IMR-90 (cell line): ENCODE data around the gene CLCN4. TPM values are rescaled to one million over a fixed set of nuclear protein-coding genes. Genes with fewer than 3 reads are reported as not detected.

Experiments used
- ATAC-seq: fragments of 200-7000 bp; cut with Tn5 transposase; 2 replicates; pipeline ENCODE4 v1.9.1; 2020; ENCODE audit warnings: low read depth, mild to moderate bottlenecking, moderate library complexity
- BruUV-seq: library from RNA; stranded (reverse); fragments of 400-500 nt; replicated peaks from 2 replicates; lab custom pipeline; 2021; lab: Mats Ljungman, UMichigan
- CTCF ChIA-PET: fragments of 300-600 bp; formaldehyde crosslinking; extraction: SDS; loops from one replicate; lab custom pipeline; 2021; ENCODE audit warnings: antibody characterized with exemption; lab: Yijun Ruan, JAX
- POLR2A ChIA-PET: fragments of 300-600 bp; sonication (Branson Sonifier 250); formaldehyde crosslinking; loops from one replicate; lab custom pipeline; 2022; ENCODE audit warnings: antibody characterized with exemption; ENCODE audit not compliant: unreplicated experiment; lab: Charles Lee
- DNase-seq: peaks from one replicate; pipeline ENCODE4 v3.0.0; 2013
- H2AFZ ChIP-seq: replicated peaks from 2 replicates; pipeline ENCODE3; 2013; ENCODE audit warnings: low read length, mild to moderate bottlenecking; ENCODE audit not compliant: poor library complexity
- H2AK5ac ChIP-seq: 2 replicates; pipeline ENCODE4 v1.6.1; 2013; ENCODE audit warnings: low read depth, low read length, inconsistent platforms
- H2AK9ac ChIP-seq: replicated peaks from 2 replicates; pipeline ENCODE3; 2013; ENCODE audit warnings: mild to moderate bottlenecking, low read depth, low read length, moderate library complexity; ENCODE audit not compliant: poor library complexity
- H2BK120ac ChIP-seq: 2 replicates; pipeline ENCODE4 v1.6.1; 2013; ENCODE audit warnings: low read depth, low read length, inconsistent platforms
- H2BK15ac ChIP-seq: 3 replicates; pipeline ENCODE4 v1.6.1; 2013; ENCODE audit warnings: low read depth, low read length, inconsistent platforms
- H2BK20ac ChIP-seq: 2 replicates; pipeline ENCODE4 v1.6.1; 2013; ENCODE audit warnings: low read depth, mild to moderate bottlenecking, inconsistent platforms, low read length, moderate library complexity
- H2BK5ac ChIP-seq: 2 replicates; pipeline ENCODE4 v1.6.1; 2013; ENCODE audit warnings: mild to moderate bottlenecking, low read depth, low read length, inconsistent platforms; ENCODE audit not compliant: poor library complexity, severe bottlenecking
- H3K14ac ChIP-seq: replicated peaks from 2 replicates; pipeline ENCODE4 v1.6.1; 2013; ENCODE audit warnings: low read depth, low read length, inconsistent platforms
- H3K18ac ChIP-seq: 2 replicates; pipeline ENCODE4 v1.6.1; 2013; ENCODE audit warnings: low read depth, low read length, control low read depth
- H3K23ac ChIP-seq: 2 replicates; pipeline ENCODE4 v1.6.1; 2013; ENCODE audit warnings: low read depth, low read length, inconsistent platforms
- H3K27ac ChIP-seq: 2 replicates; pipeline ENCODE4 v1.5.1; 2013; ENCODE audit warnings: mild to moderate bottlenecking, control low read depth, low read length; ENCODE audit not compliant: insufficient read depth
- H3K27me3 ChIP-seq: 2 replicates; pipeline ENCODE4 v1.6.1; 2013; ENCODE audit warnings: low read length; ENCODE audit not compliant: control insufficient read depth, insufficient read depth
- H3K36me3 ChIP-seq: 2 replicates; pipeline ENCODE4 v1.6.1; 2013; ENCODE audit warnings: low read length, mixed read lengths; ENCODE audit not compliant: control insufficient read depth, insufficient read depth
- H3K4ac ChIP-seq: 2 replicates; pipeline ENCODE4 v1.6.1; 2013; ENCODE audit warnings: low read depth, low read length, inconsistent platforms
- H3K4me1 ChIP-seq: 2 replicates; pipeline ENCODE4 v1.6.1; 2013; ENCODE audit warnings: low read length, mixed read lengths; ENCODE audit not compliant: control insufficient read depth, insufficient read depth
- H3K4me2 ChIP-seq: 2 replicates; pipeline ENCODE4 v1.6.1; 2013; ENCODE audit warnings: low read depth, mild to moderate bottlenecking, control low read depth, low read length, moderate library complexity
- H3K4me3 ChIP-seq: 2 replicates; pipeline ENCODE4 v1.5.1; 2013; ENCODE audit warnings: low read depth, mild to moderate bottlenecking, control low read depth, low read length, moderate library complexity; ENCODE audit not compliant: insufficient read depth
- H3K56ac ChIP-seq: 2 replicates; pipeline ENCODE4 v1.6.1; 2013; ENCODE audit warnings: low read length, inconsistent platforms; ENCODE audit not compliant: insufficient read depth; ENCODE audit errors: extremely low read depth
- H3K79me1 ChIP-seq, 2 experiments: 2 replicates each; pipeline ENCODE4 v1.6.1; 2013; ENCODE audit warnings: low read length in 2 of 2, inconsistent platforms in 1 of 2, low read depth in 1 of 2
- H3K9ac ChIP-seq: 2 replicates; pipeline ENCODE4 v1.6.1; 2013; ENCODE audit warnings: low read depth, low read length, control low read depth
- H3K9me1 ChIP-seq: 2 replicates; pipeline ENCODE4 v1.6.1; 2013; ENCODE audit warnings: low read length, inconsistent platforms; ENCODE audit not compliant: insufficient read depth
- H3K9me3 ChIP-seq: 2 replicates; pipeline ENCODE4 v1.6.1; 2013; ENCODE audit warnings: low read length; ENCODE audit not compliant: control insufficient read depth, insufficient read depth
- H4K20me1 ChIP-seq: 2 replicates; pipeline ENCODE4 v1.6.1; 2013; ENCODE audit warnings: low read length, inconsistent platforms; ENCODE audit not compliant: insufficient read depth
- H4K5ac ChIP-seq: 2 replicates; pipeline ENCODE4 v1.6.1; 2013; ENCODE audit warnings: mild to moderate bottlenecking, low read depth, low read length, control low read depth
- H4K8ac ChIP-seq, 2 experiments: 2 replicates each; pipeline ENCODE4 v1.6.1; 2013; ENCODE audit warnings: low read depth in 2 of 2, low read length in 2 of 2, control low read depth in 1 of 2, inconsistent platforms in 1 of 2
- H4K91ac ChIP-seq: 2 replicates; pipeline ENCODE4 v1.6.1; 2013; ENCODE audit warnings: low read depth, low read length, inconsistent platforms; ENCODE audit not compliant: insufficient read depth
- CEBPB ChIP-seq: IDR thresholded peaks from 2 replicates; pipeline ENCODE4 v1.6.1; 2012; ENCODE audit warnings: low read depth, low read length, improper control_type of control experiment
- FOS ChIP-seq: fragments of 150-350 bp; IDR thresholded peaks from 2 replicates; pipeline ENCODE4 v1.6.1; 2016; ENCODE audit warnings: low read depth, low read length
- MAFK ChIP-seq: IDR thresholded peaks from 2 replicates; pipeline ENCODE4 v1.6.1; 2012; ENCODE audit warnings: low read depth, low read length, improper control_type of control experiment
- MAZ ChIP-seq: IDR thresholded peaks from 2 replicates; pipeline ENCODE4 v1.6.1; 2012; ENCODE audit warnings: low read depth, mild to moderate bottlenecking, low read length, improper control_type of control experiment, moderate library complexity, borderline replicate concordance
- POLR2A ChIP-seq: IDR thresholded peaks from 2 replicates; pipeline ENCODE4 v1.6.1; 2012; ENCODE audit warnings: mild to moderate bottlenecking, low read depth, low read length
- RAD21 ChIP-seq: IDR thresholded peaks from 2 replicates; pipeline ENCODE4 v1.6.1; 2012; ENCODE audit warnings: low read length, improper control_type of control experiment
- RCOR1 ChIP-seq: IDR thresholded peaks from 2 replicates; pipeline ENCODE4 v1.6.1; 2012; ENCODE audit warnings: mild to moderate bottlenecking, low read length, improper control_type of control experiment; ENCODE audit not compliant: insufficient replicate concordance
- RFX5 ChIP-seq: IDR thresholded peaks from 2 replicates; pipeline ENCODE4 v1.8.0; 2012; ENCODE audit warnings: low read depth, mild to moderate bottlenecking, low read length, moderate library complexity
- SMC3 ChIP-seq: fragments of 150-350 bp; IDR thresholded peaks from 2 replicates; pipeline ENCODE4 v1.6.1; 2016; ENCODE audit warnings: low read depth, mild to moderate bottlenecking, antibody characterized with exemption, low read length, moderate library complexity
- WGBS, 2 experiments: methylation state at CpG; one replicate each; pipeline versions ENCODE4 v1.1.5 to v1.1.7; 2013; ENCODE audit warnings: missing lambda C conversion rate in 2 of 2; ENCODE audit not compliant: insufficient read length in 1 of 2; ENCODE audit errors: extremely low coverage in 2 of 2; 5-methylcytosine and 5-hydroxymethylcytosine counted together
- dilution Hi-C: fragments of 300-500 bp; cut with HindIII; formaldehyde crosslinking; loops from one replicate; pipeline ENCODE4 v1.14.3; 2018; ENCODE audit warnings: low sequenced_read_pairs; ENCODE audit not compliant: unreplicated experiment
- in situ Hi-C: fragments of 300-500 bp; cut with MboI; formaldehyde crosslinking; loops from 3 replicates; pipeline ENCODE4 v1.14.3; 2019; ENCODE audit warnings: low sequenced_read_pairs, inconsistent platforms, mixed read lengths
- intact Hi-C: fragments of 100-400 bp; cut with micrococcal nuclease; formaldehyde crosslinking; loops from 2 replicates; pipeline ENCODE4 v1.10.0; 2022
- polyA plus RNA-seq, 3 experiments: library from polyadenylated mRNA; depleted of rRNA; stranded (reverse); fragments of >200 nt; gene quantifications; 2 replicates each; pipeline ENCODE4 v1.2.3, GENCODE V29; 2012; ENCODE audit warnings: low replicate concordance in 1 of 3
- total RNA-seq: library from RNA; depleted of rRNA; stranded (reverse); fragments of >200 nt; gene quantifications from 2 replicates; pipeline ENCODE4 v1.2.3, GENCODE V29; 2012
- TF ChIP-seq, protein P1 (sequence below): conservative IDR thresholded peaks from 2 replicates; pipeline ENCODE4 v1.5.1; 2012; ENCODE audit warnings: mild to moderate bottlenecking, low read depth, low read length, improper control_type of control experiment
- TF ChIP-seq, protein P2 (sequence below): fragments of 150-350 bp; IDR thresholded peaks from 2 replicates; pipeline ENCODE4 v1.6.1; 2016; ENCODE audit warnings: low read depth, mild to moderate bottlenecking, low read length, moderate library complexity, borderline replicate concordance
- TF ChIP-seq, protein P3 (sequence below): fragments of 150-350 bp; IDR thresholded peaks from 2 replicates; pipeline ENCODE4 v1.6.1; 2017; ENCODE audit warnings: mild to moderate bottlenecking, antibody characterized with exemption, low read length, low read depth

The CLCN4 gene
- total and polyA plus RNA-seq, 2 of the 4 experiments (the other 2 are of a cell fraction) = 2.2 to 4.5 TPM

DNA sequence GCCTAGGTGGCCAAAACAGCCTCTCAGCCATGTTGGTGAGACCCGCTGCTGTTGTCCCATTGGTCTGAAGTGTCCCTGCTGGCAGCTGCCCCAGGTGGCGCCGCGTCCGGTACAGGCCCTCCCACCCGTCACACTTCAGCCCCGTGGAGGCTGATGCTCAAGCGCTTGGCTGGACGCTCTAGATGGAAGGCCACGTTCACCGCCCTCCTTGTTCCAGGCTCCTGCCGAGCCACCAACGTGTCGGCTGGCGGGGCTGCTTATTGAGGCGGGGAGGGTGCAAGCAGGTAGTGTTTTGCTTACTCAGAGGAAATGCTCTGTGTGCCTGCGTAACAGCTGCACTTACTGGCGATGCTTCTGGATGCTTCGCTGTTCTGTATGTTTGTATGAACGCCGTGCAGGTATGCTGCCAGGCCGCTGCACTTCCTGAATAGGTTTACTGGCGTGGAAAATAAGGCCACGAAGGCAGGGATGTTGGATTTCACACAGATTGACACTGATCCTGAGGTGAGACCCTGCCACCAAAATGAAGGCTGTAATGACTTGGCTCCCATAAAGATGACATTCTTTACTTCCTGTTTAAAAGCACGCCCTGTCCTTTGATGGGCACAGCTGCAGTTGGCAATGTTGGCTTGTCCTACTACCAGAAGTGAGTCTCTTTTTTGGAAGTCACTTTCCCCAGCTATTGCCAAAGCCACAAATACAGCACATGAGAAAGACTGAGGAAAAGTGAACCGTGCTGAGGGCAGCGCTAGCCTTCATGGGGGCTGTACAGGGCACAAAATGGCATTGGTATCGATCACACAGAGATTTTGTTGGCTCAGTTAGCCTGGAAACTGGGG, 21.0 kb upstream of the CLCN4 start:
- no peak overlapping the region for H4K91ac ChIP-seq
- DNase-seq (no peak), ATAC-seq (no peak)
- no peak overlapping the region for H3K23ac ChIP-seq
- no peak overlapping the region for H3K4ac ChIP-seq
- no peak overlapping the region for H2AFZ ChIP-seq
- in situ Hi-C loops (no loop called here), dilution Hi-C loops (no loop called here), intact Hi-C loops (no loop called here)
- H2AK5ac ChIP-seq = no peak overlapping the region
- no peak overlapping the region for H3K9ac ChIP-seq
- H4K20me1 ChIP-seq = no peaks in the 10 kb centered on the region
- H2AK9ac ChIP-seq = no peak overlapping the region
- peaks cover 32% of the 10 kb centered on the region for H3K36me3 ChIP-seq
- H2BK20ac ChIP-seq = no peak overlapping the region
- no peak overlapping the region for H3K18ac ChIP-seq
- ChIA-PET CTCF (interaction anchor here (0.6 kb wide), 1 partner anchor 444 kb away, joined by 3 read pairs; no protein-coding TSS in a partner anchor), POLR2A (no interaction called here)
- H4K8ac ChIP-seq = no peak overlapping the region
- H3K4me1 ChIP-seq = no peaks in the 10 kb centered on the region; the same call in 1 of the 2 replicates
- H3K27me3 ChIP-seq = no peaks in the 10 kb centered on the region
- BruUV-seq = no TSS peak
- H2BK15ac ChIP-seq = no peak overlapping the region
- no peak overlapping the region for H3K27ac ChIP-seq
- no peak overlapping the region for H2BK5ac ChIP-seq
- WGBS, 2 experiments = no CpG with 5 or more reads among the region's 28 CpGs
- H3K9me3 ChIP-seq = no peaks in the 10 kb centered on the region; the same call in 1 of the 2 replicates
- H3K4me3 ChIP-seq = no peak overlapping the region
- H3K56ac ChIP-seq = no peak overlapping the region
- no peak overlapping the region for H4K5ac ChIP-seq
- H3K14ac ChIP-seq = no peak overlapping the region
- no peaks in the 10 kb centered on the region; a peak in 1 of 4 replicates for H3K79me1 ChIP-seq
- no peak overlapping the region for H2BK120ac ChIP-seq
- H3K4me2 ChIP-seq = no peak overlapping the region
- 0 out of 2 replicates have a peak, but pooled peaks cover 5% of the 10 kb centered on the region for H3K9me1 ChIP-seq
- TF ChIP-seq MAFK (no peak), RAD21 (no peak), POLR2A (no peak), RCOR1 (no peak), MAZ (no peak), FOS (no peak), SMC3 (no peak), RFX5 (no peak), CEBPB (no peak)
- TF ChIP-seq, protein P1, sequence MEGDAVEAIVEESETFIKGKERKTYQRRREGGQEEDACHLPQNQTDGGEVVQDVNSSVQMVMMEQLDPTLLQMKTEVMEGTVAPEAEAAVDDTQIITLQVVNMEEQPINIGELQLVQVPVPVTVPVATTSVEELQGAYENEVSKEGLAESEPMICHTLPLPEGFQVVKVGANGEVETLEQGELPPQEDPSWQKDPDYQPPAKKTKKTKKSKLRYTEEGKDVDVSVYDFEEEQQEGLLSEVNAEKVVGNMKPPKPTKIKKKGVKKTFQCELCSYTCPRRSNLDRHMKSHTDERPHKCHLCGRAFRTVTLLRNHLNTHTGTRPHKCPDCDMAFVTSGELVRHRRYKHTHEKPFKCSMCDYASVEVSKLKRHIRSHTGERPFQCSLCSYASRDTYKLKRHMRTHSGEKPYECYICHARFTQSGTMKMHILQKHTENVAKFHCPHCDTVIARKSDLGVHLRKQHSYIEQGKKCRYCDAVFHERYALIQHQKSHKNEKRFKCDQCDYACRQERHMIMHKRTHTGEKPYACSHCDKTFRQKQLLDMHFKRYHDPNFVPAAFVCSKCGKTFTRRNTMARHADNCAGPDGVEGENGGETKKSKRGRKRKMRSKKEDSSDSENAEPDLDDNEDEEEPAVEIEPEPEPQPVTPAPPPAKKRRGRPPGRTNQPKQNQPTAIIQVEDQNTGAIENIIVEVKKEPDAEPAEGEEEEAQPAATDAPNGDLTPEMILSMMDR = no peak
- TF ChIP-seq, protein P2, sequence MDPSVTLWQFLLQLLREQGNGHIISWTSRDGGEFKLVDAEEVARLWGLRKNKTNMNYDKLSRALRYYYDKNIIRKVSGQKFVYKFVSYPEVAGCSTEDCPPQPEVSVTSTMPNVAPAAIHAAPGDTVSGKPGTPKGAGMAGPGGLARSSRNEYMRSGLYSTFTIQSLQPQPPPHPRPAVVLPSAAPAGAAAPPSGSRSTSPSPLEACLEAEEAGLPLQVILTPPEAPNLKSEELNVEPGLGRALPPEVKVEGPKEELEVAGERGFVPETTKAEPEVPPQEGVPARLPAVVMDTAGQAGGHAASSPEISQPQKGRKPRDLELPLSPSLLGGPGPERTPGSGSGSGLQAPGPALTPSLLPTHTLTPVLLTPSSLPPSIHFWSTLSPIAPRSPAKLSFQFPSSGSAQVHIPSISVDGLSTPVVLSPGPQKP = no peak
- TF ChIP-seq, protein P3, sequence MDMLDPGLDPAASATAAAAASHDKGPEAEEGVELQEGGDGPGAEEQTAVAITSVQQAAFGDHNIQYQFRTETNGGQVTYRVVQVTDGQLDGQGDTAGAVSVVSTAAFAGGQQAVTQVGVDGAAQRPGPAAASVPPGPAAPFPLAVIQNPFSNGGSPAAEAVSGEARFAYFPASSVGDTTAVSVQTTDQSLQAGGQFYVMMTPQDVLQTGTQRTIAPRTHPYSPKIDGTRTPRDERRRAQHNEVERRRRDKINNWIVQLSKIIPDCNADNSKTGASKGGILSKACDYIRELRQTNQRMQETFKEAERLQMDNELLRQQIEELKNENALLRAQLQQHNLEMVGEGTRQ = no peak
